Bone marrow (tissue), 2 donors: ENCODE results near the gene CDH6.
"Not testable (repeated sequence)": the region's sequence is repeated elsewhere in the genome, so short reads cannot be mapped to it uniquely, and the experiment has no call there.

ENCODE experiments used
- DNase-seq, 2 donors: peaks; one replicate each; lab custom pipeline; 2025; lab: John Stamatoyannopoulos, UW

Gene CDH6

GRCh38 chr5:31329715-31330114 is 136.2 kb downstream of the CDH6 start:
- DNase-seq: no peak

GRCh38 chr5:31332160-31332559 is 138.7 kb downstream of the CDH6 start:
- DNase-seq: no peak

GRCh38 chr5:31333475-31333874 is 140.0 kb downstream of the CDH6 start:
- no peak for DNase-seq

GRCh38 chr5:31334061-31334860 is 140.8 kb downstream of the CDH6 start:
- DNase-seq: no peak

GRCh38 chr5:31335456-31335855 is 142.0 kb downstream of the CDH6 start:
- no peak for DNase-seq

GRCh38 chr5:31343946-31344345 is 150.5 kb downstream of the CDH6 start:
- DNase-seq: no peak

GRCh38 chr5:31346896-31347551 is 153.5 kb downstream of the CDH6 start:
- no peak for DNase-seq

- DNase-seq: no peak
These were observed 154.0 kb downstream of the CDH6 start for GRCh38 chr5:31347552-31347905.

- DNase-seq: no peak
These were observed 156.9 kb downstream of the CDH6 start for GRCh38 chr5:31350395-31350794.

- DNase-seq: no peak
These were observed 161.9 kb downstream of the CDH6 start for GRCh38 chr5:31355337-31355736.

GRCh38 chr5:31357038-31357437 is 163.6 kb downstream of the CDH6 start:
- no peak for DNase-seq

GRCh38 chr5:31359839-31360238 is 166.4 kb downstream of the CDH6 start:
- no peak for DNase-seq

GRCh38 chr5:31361234-31361633 is 167.7 kb downstream of the CDH6 start:
- no peak for DNase-seq

- not testable (repeated sequence) for DNase-seq
These were observed 168.4 kb downstream of the CDH6 start for GRCh38 chr5:31361704-31362528.

GRCh38 chr5:31362529-31362900 is 169.0 kb downstream of the CDH6 start:
- no peak for DNase-seq

- DNase-seq: no peak
These were observed 169.6 kb downstream of the CDH6 start for GRCh38 chr5:31362931-31363568.

GRCh38 chr5:31364881-31365636 is 171.6 kb downstream of the CDH6 start:
- no peak for DNase-seq

- no peak for DNase-seq
These were observed 172.3 kb downstream of the CDH6 start for GRCh38 chr5:31365776-31366175.

GRCh38 chr5:31366941-31367340 is 173.5 kb downstream of the CDH6 start:
- DNase-seq: no peak

- no peak for DNase-seq
These were observed 178.6 kb downstream of the CDH6 start for GRCh38 chr5:31372124-31372523.

- no peak for DNase-seq
These were observed 182.7 kb downstream of the CDH6 start for GRCh38 chr5:31375999-31376720.
